DND-41 (cell line): ENCODE results near the gene KLK12.

Source experiments
- ATAC-seq: fragments of 200-7000 bp; cut with Tn5 transposase; 3 replicates; pipeline ENCODE4 v1.9.1; 2021; ENCODE audit warnings: low read depth; ENCODE audit not compliant: insufficient read depth
- DNase-seq: peaks from one replicate; pipeline ENCODE4 v3.0.0-alpha.2; 2020
- H2AFZ ChIP-seq: 2 replicates; pipeline ENCODE4 v1.6.0; 2012; ENCODE audit warnings: low read depth, low read length
- H3K27ac ChIP-seq: 2 replicates; pipeline ENCODE4 v1.5.1; 2012; ENCODE audit warnings: low read length, inconsistent platforms
- H3K27me3 ChIP-seq: fragments of 200-600 bp; sonication (generic); 2 replicates; pipeline ENCODE4 v1.6.0; 2012; ENCODE audit warnings: low read length, mild to moderate bottlenecking, inconsistent platforms; ENCODE audit not compliant: insufficient read depth, poor library complexity
- H3K36me3 ChIP-seq: 2 replicates; pipeline ENCODE4 v1.5.1; 2012; ENCODE audit warnings: low read length, inconsistent platforms; ENCODE audit not compliant: insufficient read depth
- H3K4me1 ChIP-seq: 2 replicates; pipeline ENCODE4 v1.5.1; 2012; ENCODE audit warnings: mild to moderate bottlenecking, low read length; ENCODE audit not compliant: insufficient read depth
- H3K4me2 ChIP-seq: 2 replicates; pipeline ENCODE4 v1.6.0; 2012; ENCODE audit warnings: mild to moderate bottlenecking, moderate library complexity, low read length, inconsistent platforms; ENCODE audit not compliant: insufficient read depth
- H3K4me3 ChIP-seq, 2 experiments: fragments of 200-600 bp in 1 of 2; shearing (Covaris generic) in 1 of 2; 2 replicates each; pipeline ENCODE4 v1.5.1; 2012 to 2016; ENCODE audit warnings: inconsistent platforms in 2 of 2, low read length in 2 of 2, mild to moderate bottlenecking in 2 of 2, low read depth in 1 of 2, moderate library complexity in 1 of 2
- H3K79me2 ChIP-seq: 2 replicates; pipeline ENCODE4 v1.6.0; 2012; ENCODE audit warnings: low read length, inconsistent platforms; ENCODE audit not compliant: insufficient read depth
- H3K9ac ChIP-seq: 2 replicates; pipeline ENCODE4 v1.6.0; 2012; ENCODE audit warnings: low read depth, mild to moderate bottlenecking, inconsistent platforms, low read length, moderate library complexity
- H3K9me3 ChIP-seq: 2 replicates; pipeline ENCODE4 v1.5.1; 2012; ENCODE audit warnings: low read length, moderate library complexity, mild to moderate bottlenecking, inconsistent platforms; ENCODE audit not compliant: insufficient read depth, severe bottlenecking
- H4K20me1 ChIP-seq: 2 replicates; pipeline ENCODE4 v1.6.0; 2012; ENCODE audit warnings: low read length; ENCODE audit not compliant: insufficient read depth
- EZH2 ChIP-seq: IDR thresholded peaks from 3 replicates; pipeline ENCODE4 v1.6.1; 2012; ENCODE audit warnings: borderline replicate concordance, low read depth, mild to moderate bottlenecking, moderate library complexity, low read length, inconsistent platforms; ENCODE audit not compliant: severe bottlenecking
- TF ChIP-seq, protein P1 (sequence below): IDR thresholded peaks from 2 replicates; pipeline ENCODE4 v1.5.1; 2012; ENCODE audit warnings: borderline replicate concordance, low read length, moderate library complexity, mild to moderate bottlenecking; ENCODE audit not compliant: poor library complexity, severe bottlenecking; ENCODE audit errors: extremely low read depth

The KLK12 gene

DNA sequence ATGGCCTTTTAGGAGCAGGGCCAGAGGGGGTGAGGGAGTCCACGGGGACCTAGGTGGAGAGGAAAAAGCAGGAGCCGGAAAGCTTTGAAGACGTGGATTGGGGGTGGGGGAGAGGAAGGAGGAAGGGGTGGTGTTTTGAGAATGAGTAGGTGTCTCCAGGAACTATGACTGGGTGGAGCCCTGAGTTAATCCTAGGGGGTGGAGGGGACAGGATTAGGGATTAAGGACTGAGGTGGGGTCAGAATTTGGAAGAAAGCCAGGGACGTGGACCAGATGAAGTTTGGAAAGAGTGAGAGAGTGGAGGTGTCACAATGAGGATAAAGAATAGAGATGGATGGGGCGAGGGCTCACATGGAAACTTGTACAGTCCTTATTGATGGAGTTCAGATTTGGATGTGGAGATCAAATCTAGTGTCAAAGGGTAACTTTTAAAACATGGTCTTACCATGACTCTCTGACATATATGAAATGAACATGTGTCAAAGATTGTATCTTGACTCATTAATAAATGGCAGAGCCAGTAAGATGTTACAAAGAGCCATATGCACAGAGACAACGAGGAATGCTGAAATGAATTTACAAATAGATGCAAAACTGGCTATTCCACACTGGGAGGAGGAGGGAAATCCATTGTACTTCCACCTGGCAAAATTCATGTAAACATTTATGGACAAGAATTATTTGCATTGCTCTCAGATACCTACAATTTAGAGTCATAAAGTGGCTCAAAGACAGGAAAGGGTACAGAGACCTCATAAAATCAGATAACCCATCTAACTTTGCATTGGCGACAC lies 31.8 kb upstream of the KLK12 start:
- Histone ChIP-seq H2AFZ (no peak overlapping the region), H3K4me3 (no peak overlapping the region)
- no peak for ATAC-seq

DNA sequence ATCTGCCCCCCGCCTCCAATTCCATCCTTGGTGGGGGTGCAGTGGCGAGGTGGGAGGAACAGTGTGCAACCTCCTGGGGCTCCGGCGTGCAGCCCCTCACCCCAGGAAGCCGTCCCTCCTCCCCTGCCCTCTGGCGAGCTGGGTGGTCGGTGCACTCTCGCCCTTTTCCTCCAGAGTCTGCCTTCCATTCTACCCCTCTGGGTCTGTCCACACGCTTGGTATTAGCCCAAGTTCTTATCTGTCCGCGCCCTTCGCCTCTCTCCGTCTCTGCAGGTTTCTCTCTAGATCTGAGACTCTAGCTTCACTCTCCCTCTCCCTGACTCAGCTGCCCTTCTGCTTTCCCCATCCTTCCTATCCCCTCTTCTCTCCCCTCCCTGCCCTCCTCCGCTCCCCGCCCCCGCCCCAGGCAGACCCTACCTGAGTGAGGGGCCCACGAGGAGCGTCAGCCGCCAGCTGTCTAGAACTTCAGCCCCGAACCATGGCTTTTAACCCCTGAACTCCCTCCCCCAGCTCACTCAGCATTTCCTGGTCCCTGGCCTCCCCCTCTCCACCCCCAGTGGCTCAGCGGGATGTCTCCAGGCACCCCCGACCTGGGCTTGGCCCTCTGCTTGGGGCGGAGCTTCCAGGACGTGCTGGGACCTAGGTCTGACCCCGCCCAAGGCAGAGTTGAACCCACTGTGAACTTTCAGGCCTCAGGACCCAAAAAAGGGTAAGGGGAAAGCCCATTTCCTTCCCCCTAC lies 30.6 kb upstream of the KLK12 start:
- no peak for ATAC-seq
- no peaks in the 10 kb centered on the region for H3K27me3 ChIP-seq
- H2AFZ ChIP-seq, result no peak overlapping the region
- no peaks in the 10 kb centered on the region for H3K9me3 ChIP-seq
- H3K9ac ChIP-seq, result no peak overlapping the region
- no peak for TF ChIP-seq EZH2
- TF ChIP-seq, protein P1, sequence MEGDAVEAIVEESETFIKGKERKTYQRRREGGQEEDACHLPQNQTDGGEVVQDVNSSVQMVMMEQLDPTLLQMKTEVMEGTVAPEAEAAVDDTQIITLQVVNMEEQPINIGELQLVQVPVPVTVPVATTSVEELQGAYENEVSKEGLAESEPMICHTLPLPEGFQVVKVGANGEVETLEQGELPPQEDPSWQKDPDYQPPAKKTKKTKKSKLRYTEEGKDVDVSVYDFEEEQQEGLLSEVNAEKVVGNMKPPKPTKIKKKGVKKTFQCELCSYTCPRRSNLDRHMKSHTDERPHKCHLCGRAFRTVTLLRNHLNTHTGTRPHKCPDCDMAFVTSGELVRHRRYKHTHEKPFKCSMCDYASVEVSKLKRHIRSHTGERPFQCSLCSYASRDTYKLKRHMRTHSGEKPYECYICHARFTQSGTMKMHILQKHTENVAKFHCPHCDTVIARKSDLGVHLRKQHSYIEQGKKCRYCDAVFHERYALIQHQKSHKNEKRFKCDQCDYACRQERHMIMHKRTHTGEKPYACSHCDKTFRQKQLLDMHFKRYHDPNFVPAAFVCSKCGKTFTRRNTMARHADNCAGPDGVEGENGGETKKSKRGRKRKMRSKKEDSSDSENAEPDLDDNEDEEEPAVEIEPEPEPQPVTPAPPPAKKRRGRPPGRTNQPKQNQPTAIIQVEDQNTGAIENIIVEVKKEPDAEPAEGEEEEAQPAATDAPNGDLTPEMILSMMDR, result no peak
- no peaks in the 10 kb centered on the region for H4K20me1 ChIP-seq
- H3K36me3 ChIP-seq, result no peaks in the 10 kb centered on the region
- H3K4me2 ChIP-seq, result no peak overlapping the region
- H3K27ac ChIP-seq, result no peak overlapping the region
- H3K4me3 ChIP-seq, result no peak overlapping the region
- DNase-seq, result no peak
- H3K4me1 ChIP-seq, result no peaks in the 10 kb centered on the region
- no peaks in the 10 kb centered on the region for H3K79me2 ChIP-seq

More for the DNA sequence above, 31.8 kb upstream of the KLK12 start:
- Histone ChIP-seq H3K27me3 (no peaks in the 10 kb centered on the region), H3K9ac (no peak overlapping the region), H4K20me1 (no peaks in the 10 kb centered on the region), H3K27ac (no peak overlapping the region), H3K79me2 (no peaks in the 10 kb centered on the region), H3K4me1 (no peaks in the 10 kb centered on the region), H3K9me3 (no peaks in the 10 kb centered on the region), H3K36me3 (no peaks in the 10 kb centered on the region), H3K4me2 (no peak overlapping the region)
- TF ChIP-seq EZH2, result no peak
- TF ChIP-seq, protein P1, result no peak
- no peak for DNase-seq

DNA sequence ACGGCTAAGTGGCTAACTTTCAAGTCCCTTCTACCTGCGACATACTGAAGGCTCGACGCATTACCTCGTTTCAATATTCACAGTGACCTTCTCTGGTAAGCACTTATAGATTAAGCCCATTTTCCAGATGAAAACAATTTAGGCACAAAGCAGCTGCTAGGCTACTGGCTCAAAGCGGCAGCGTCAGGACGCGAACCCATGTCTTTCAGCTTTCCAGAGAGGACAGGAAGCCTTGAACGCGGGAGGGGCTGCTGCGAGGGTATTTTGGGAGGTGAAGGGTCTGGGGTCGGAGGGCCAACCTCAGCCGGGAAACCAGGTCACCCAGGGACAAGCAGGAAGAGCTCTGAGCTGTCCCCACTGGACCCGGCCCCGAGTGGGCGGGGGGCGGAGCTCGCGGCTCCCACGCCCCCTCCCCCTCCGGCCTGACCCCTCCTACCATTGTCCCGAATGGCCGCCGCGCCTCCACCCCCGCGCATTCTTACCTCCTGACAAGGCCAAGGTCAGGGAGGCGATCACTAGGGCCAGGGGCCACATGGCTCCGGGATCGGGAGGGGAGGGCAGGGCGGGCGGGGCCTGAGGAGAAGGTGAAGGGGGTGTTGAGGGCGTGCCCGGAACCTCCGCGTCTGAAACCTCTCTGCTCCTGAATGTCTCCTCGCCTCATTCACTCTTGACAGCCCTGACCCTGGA lies 29.9 kb upstream of the KLK12 start, which contains the start of gene KLK13:
TSS of gene KLK13 (minus strand) at position 559 of the 687 bp plus-strand sequence. CDS start at position 534, 25 bp downstream.
- no peaks in the 10 kb centered on the region for H3K9me3 ChIP-seq
- H3K27ac ChIP-seq, result no peak within 1 kb of the TSS
- ATAC-seq, result no peak
- H3K9ac ChIP-seq, result no peak within 1 kb of the TSS
- no peak within 1 kb of the TSS for H3K4me2 ChIP-seq
- no peaks in the 10 kb centered on the region for H3K27me3 ChIP-seq
- TF ChIP-seq, protein P1, result no peak
- no peak for TF ChIP-seq EZH2
- H4K20me1 ChIP-seq, result no peaks in the 10 kb centered on the region
- no peaks in the 10 kb centered on the region for H3K4me1 ChIP-seq
- no peak for DNase-seq
- H3K36me3 ChIP-seq, result no peaks in the 10 kb centered on the region
- no peak within 1 kb of the TSS for H3K4me3 ChIP-seq
- no peak within 1 kb of the TSS for H2AFZ ChIP-seq
- no peaks in the 10 kb centered on the region for H3K79me2 ChIP-seq
